ENCODE results near the gene SWAP70. TPM values are rescaled to one million over a fixed set of nuclear protein-coding genes. Genes with fewer than 3 reads are reported as not detected.
A peak's percentile ranks its signal among the peaks of the same experiment; 100 is the strongest.

SWAP70 gene
- total RNA-seq, 2 donors from 2014 or later: 18.7 to 33.4 TPM

DNA sequence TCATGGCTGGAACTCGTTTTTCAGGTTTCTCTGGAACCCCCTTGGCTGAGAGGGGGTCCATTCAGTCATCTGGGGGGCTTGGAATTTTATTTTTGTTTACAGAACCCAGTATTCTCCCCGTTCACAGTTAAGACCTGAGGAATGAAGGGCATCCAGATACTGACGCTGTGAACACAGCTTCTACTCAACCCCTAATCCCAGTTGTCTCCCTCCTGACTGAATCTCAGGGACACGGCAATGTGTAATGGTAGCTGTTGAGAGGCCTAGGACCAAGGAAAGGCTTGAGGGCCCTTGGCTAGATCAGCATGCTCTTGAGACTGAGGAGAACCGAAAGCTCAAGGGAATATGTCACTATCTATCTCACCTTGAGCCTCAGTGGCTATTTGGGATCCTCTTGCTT lies 113.6 kb downstream of the SWAP70 start:
- peaks cover 0 to 11% of the 10 kb centered on the region in 2 donors for H3K4me1 ChIP-seq
- no peak for DNase-seq (ENCODE audit: low spot score)
- H3K4me3 ChIP-seq: no peak overlapping the region
- H3K27ac ChIP-seq: no peak overlapping the region
- H3K27me3 ChIP-seq: no peaks in the 10 kb centered on the region
- H3K36me3 ChIP-seq: peaks cover 25% of the 10 kb centered on the region
- TF ChIP-seq, protein P1, sequence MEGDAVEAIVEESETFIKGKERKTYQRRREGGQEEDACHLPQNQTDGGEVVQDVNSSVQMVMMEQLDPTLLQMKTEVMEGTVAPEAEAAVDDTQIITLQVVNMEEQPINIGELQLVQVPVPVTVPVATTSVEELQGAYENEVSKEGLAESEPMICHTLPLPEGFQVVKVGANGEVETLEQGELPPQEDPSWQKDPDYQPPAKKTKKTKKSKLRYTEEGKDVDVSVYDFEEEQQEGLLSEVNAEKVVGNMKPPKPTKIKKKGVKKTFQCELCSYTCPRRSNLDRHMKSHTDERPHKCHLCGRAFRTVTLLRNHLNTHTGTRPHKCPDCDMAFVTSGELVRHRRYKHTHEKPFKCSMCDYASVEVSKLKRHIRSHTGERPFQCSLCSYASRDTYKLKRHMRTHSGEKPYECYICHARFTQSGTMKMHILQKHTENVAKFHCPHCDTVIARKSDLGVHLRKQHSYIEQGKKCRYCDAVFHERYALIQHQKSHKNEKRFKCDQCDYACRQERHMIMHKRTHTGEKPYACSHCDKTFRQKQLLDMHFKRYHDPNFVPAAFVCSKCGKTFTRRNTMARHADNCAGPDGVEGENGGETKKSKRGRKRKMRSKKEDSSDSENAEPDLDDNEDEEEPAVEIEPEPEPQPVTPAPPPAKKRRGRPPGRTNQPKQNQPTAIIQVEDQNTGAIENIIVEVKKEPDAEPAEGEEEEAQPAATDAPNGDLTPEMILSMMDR (IDR thresholded peaks at IDR 0.05): no peak
- H3K9me3 ChIP-seq: no peaks in the 10 kb centered on the region

DNA sequence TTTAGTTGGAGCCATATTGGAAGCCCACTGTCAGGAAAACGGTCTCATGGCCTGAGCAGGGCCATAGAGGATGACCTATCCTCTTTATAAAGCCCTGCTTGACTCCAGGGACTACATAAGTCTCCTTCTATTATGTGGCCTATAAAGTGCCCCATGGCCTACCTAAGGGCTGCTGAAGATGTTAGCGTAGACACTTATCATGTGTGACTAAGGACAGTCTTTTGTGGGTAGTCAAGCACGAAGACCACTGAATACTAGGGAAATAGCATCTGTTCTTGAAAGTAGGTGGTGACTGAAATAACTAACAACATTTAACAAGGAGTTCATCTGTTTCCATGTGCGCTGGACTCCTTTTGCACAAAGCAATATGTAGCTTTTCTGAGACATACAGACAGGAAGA lies 117.1 kb downstream of the SWAP70 start:
- no peak overlapping the region for H3K4me3 ChIP-seq
- no peak for DNase-seq (ENCODE audit: low spot score)
- TF ChIP-seq, protein P1 (IDR thresholded peaks at IDR 0.05): no peak
- peaks cover 0 to 15% of the 10 kb centered on the region in 2 donors for H3K4me1 ChIP-seq
- H3K36me3 ChIP-seq: peaks cover 37% of the 10 kb centered on the region
- H3K27ac ChIP-seq: no peak overlapping the region
- H3K27me3 ChIP-seq: no peaks in the 10 kb centered on the region
- no peaks in the 10 kb centered on the region for H3K9me3 ChIP-seq

DNA sequence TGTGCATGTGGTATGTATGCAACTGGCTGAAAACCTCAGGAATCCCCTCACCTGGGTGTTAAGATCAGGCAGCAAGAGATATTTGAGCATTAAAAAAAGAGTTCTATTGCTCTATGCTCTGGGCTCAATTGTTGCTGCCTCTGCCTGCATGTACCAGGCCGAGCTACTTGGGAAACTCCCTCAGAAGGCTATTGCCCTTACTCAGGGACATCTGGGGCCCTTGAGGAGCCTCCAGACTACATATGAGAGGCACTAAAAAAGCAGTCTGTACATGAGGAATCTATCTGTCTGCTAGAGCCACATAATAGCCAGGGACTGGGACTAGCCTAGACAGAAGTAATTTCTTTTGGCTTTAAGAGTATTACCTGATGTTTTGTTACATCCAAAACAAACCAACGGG lies 120.1 kb downstream of the SWAP70 start:
- TF ChIP-seq, protein P1 (IDR thresholded peaks at IDR 0.05): no peak
- peak overlapping the region; percentile 70 to 77 for H3K27ac ChIP-seq
- H3K36me3 ChIP-seq: peaks cover 55% of the 10 kb centered on the region
- H3K9me3 ChIP-seq: no peaks in the 10 kb centered on the region
- H3K4me1 ChIP-seq: peaks cover 0 to 19% of the 10 kb centered on the region in 2 donors
- H3K4me3 ChIP-seq: no peak overlapping the region
- H3K27me3 ChIP-seq: no peaks in the 10 kb centered on the region
- DNase-seq (ENCODE audit: low spot score): no peak

DNA sequence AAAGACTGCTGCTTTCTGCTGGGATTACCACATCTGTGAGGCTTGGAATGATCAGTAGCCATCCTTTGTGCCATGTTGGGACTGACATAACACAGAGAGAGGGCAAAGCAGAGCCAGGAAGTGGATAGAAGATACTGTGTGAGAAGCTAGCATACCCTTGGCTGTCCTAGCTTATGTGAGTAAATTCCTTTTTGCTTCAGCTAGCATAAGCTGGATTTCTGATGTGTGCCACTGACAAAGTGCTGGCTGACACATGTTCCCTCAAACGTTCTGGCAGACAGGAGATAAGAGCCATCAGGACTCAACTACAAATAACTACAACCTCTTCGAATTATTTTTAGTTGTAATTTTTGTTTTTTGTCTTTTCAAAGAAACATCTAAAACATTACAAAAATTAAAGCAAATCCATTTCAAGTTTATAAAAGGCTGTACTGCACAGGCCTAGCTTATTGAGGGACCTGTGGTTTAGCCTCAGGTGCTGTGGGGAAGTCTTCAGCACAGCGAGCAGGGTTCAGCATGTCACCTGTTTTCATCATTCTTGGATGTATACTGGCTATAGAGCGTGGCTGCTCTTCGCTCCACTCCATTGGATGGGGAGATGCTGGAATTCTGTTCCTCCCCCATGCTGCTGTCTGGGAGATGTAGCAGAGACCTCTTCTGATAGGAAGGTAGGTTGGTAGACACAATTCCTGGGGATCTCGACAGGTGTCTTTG lies 120.9 kb downstream of the SWAP70 start:
- peaks cover 51% of the 10 kb centered on the region for H3K36me3 ChIP-seq
- peaks cover 0 to 19% of the 10 kb centered on the region in 2 donors for H3K4me1 ChIP-seq
- peak; percentile 21 for DNase-seq (ENCODE audit: low spot score)
- TF ChIP-seq, protein P1 (IDR thresholded peaks at IDR 0.05): no peak
- no peak overlapping the region for H3K4me3 ChIP-seq
- H3K27me3 ChIP-seq: no peaks in the 10 kb centered on the region
- no peaks in the 10 kb centered on the region for H3K9me3 ChIP-seq
- H3K27ac ChIP-seq: peak overlapping the region; percentile 70 to 77

DNA sequence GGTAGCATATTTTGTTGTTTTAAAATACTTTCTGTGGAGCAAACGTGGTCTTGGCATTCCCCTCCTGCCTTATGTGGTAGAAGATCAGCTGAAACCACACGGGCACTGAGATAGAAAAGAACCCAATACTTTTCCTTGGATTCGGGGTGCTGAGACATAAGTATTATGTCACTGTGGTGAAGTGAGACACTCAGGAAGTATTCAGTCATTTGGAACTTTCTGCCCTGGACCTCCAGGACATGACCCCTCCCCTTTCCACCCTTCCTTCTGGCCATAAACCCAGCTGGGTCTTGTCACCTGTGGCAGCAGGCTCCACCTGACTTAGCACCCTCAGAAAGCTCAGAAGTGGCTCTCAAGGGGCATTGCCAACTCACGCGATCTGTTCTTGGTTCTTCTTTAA lies 123.4 kb downstream of the SWAP70 start:
- TF ChIP-seq, protein P1 (IDR thresholded peaks at IDR 0.05): no peak
- DNase-seq (ENCODE audit: low spot score): no peak
- H3K4me1 ChIP-seq: peaks cover 0 to 19% of the 10 kb centered on the region in 2 donors
- H3K4me3 ChIP-seq: no peak overlapping the region
- H3K9me3 ChIP-seq: no peaks in the 10 kb centered on the region
- no peaks in the 10 kb centered on the region for H3K27me3 ChIP-seq
- peaks cover 36% of the 10 kb centered on the region for H3K36me3 ChIP-seq
- no peak overlapping the region for H3K27ac ChIP-seq
